ENCODE results near the gene TSPAN4. TPM values are rescaled to one million over a fixed set of nuclear protein-coding genes. Genes with fewer than 3 reads are reported as not detected.

Gene TSPAN4
- total and polyA plus RNA-seq, 2 of the 13 experiments (the other 11 are each of a cell fraction or from before 2014, with no cell fraction given), result 31.7 to 68.3 TPM

DNA sequence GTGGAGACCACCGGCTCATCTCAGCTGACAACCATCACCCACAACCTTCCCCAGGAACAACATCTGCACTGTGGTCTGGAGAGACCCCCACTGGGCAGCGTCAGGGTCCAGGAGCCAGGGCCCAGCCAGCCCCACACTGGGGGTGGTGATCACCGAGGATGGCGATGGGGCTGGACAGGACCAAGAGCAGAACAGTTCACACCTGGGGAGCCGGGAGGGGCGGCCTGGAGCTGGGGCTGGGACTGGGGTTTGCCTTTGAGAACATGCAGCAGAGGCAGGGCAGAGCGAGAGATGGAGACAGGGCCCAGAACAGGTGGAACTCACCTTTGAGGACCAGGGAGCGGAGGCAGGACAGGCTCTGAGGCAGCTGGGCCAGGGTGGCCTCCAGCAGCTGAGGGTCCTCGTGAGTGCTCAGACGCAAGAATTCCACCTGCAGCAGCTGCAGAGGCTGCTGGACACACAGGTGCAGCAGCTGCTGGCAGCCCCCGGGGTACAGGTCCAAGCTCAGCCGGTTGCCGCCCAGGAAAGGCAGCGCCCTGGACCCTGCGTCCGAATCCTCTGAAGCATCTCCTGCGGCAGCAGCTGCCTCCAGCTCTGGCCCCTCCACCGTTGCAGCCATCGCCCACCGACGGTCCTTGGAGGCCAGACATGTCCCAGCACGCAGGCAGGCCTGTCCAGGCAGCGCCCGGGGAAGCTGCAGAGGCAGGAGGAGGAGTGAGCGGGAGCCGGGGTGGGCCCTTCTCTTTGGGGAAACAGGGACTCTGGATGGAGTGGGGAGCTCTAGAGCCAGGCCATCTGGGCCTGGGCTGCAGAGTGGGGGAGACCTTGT, 38.7 kb upstream of the TSPAN4 start:
- Histone ChIP-seq H3K27me3 (ENCODE audit: control insufficient read depth in 1 of 2, insufficient read depth in 2 of 2, low read length in 2 of 2) (no peaks in the 10 kb centered on the region; a peak in 1 of 5 replicates), H3K4me2 (ENCODE audit: low read depth, low read length) (peak overlapping the region; percentile 94), H3K4me1 (ENCODE audit: insufficient read depth, low read length) (peaks cover 36% of the 10 kb centered on the region), H3K9me3 (ENCODE audit: low read length) (no peaks in the 10 kb centered on the region), H3K9ac (ENCODE audit: insufficient read depth, low read depth, low read length) (peak overlapping the region; percentile 79), H3K79me2 (ENCODE audit: insufficient read depth, low read length) (peaks cover 25% of the 10 kb centered on the region), H3K27ac (ENCODE audit: extremely low read length, insufficient read depth, low read length) (peak overlapping the region; percentile 19), H3K36me3 (replicated peaks in 1 of 2; ENCODE audit: control insufficient read depth in 1 of 2, insufficient read depth in 2 of 2, low read length in 2 of 2) (peaks cover 7 to 8% of the 10 kb centered on the region in 2 experiments; a peak in 3 of 5 replicates), H4K20me1 (ENCODE audit: insufficient read depth, low read length) (no peaks in the 10 kb centered on the region), H3K4me3 (replicated peaks in 1 of 3; ENCODE audit: insufficient read depth in 1 of 3, low read depth in 2 of 3, low read length in 3 of 3) (peak overlapping the region; percentile 60 to 82 (median 80)), H2AFZ (ENCODE audit: low read length) (no peak overlapping the region)
- peak; percentile 10 for ATAC-seq
- POLR2A ChIA-PET, result interaction anchor here (1.5 to 4.6 kb wide), 4 partner anchors 8 to 35 kb away, joined by 6 to 56 read pairs (median 14); partner anchors contain the start of gene PNPLA2
- no peak for FAIRE-seq
- CTCF ChIA-PET (ENCODE audit: low intra/inter-chr PET ratio, low total read pairs), result no interaction called here
- in situ Hi-C loops (cut with HindIII; ENCODE audit: extremely low pct_ligation_motif_present, low pct_unique_long_range_greater_than_20kb), result no loop called here
- no peak for DNase-seq (ENCODE audit: low spot score)
- 29% methylated on average over 23 of the region's 26 CpGs for WGBS (ENCODE audit: low lambda C conversion rate)
- no TSS peak for BruUV-seq (replicated peaks)
- intact Hi-C loops (cut with micrococcal nuclease; ENCODE audit: unreplicated experiment), result no loop called here
- 0 out of 2 replicates have a peak, but pooled peaks have one; percentile 18 for TF ChIP-seq DPF2 (CRISPR knock-in tag; IDR thresholded peaks at IDR 0.05; ENCODE audit: borderline replicate concordance, low read depth)
- TF ChIP-seq, protein P1, sequence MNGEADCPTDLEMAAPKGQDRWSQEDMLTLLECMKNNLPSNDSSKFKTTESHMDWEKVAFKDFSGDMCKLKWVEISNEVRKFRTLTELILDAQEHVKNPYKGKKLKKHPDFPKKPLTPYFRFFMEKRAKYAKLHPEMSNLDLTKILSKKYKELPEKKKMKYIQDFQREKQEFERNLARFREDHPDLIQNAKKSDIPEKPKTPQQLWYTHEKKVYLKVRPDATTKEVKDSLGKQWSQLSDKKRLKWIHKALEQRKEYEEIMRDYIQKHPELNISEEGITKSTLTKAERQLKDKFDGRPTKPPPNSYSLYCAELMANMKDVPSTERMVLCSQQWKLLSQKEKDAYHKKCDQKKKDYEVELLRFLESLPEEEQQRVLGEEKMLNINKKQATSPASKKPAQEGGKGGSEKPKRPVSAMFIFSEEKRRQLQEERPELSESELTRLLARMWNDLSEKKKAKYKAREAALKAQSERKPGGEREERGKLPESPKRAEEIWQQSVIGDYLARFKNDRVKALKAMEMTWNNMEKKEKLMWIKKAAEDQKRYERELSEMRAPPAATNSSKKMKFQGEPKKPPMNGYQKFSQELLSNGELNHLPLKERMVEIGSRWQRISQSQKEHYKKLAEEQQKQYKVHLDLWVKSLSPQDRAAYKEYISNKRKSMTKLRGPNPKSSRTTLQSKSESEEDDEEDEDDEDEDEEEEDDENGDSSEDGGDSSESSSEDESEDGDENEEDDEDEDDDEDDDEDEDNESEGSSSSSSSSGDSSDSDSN (CRISPR knock-in tag; IDR thresholded peaks at IDR 0.05), result peak; percentile 44; the same call in 1 of the 2 replicates
- TF ChIP-seq, protein P2, sequence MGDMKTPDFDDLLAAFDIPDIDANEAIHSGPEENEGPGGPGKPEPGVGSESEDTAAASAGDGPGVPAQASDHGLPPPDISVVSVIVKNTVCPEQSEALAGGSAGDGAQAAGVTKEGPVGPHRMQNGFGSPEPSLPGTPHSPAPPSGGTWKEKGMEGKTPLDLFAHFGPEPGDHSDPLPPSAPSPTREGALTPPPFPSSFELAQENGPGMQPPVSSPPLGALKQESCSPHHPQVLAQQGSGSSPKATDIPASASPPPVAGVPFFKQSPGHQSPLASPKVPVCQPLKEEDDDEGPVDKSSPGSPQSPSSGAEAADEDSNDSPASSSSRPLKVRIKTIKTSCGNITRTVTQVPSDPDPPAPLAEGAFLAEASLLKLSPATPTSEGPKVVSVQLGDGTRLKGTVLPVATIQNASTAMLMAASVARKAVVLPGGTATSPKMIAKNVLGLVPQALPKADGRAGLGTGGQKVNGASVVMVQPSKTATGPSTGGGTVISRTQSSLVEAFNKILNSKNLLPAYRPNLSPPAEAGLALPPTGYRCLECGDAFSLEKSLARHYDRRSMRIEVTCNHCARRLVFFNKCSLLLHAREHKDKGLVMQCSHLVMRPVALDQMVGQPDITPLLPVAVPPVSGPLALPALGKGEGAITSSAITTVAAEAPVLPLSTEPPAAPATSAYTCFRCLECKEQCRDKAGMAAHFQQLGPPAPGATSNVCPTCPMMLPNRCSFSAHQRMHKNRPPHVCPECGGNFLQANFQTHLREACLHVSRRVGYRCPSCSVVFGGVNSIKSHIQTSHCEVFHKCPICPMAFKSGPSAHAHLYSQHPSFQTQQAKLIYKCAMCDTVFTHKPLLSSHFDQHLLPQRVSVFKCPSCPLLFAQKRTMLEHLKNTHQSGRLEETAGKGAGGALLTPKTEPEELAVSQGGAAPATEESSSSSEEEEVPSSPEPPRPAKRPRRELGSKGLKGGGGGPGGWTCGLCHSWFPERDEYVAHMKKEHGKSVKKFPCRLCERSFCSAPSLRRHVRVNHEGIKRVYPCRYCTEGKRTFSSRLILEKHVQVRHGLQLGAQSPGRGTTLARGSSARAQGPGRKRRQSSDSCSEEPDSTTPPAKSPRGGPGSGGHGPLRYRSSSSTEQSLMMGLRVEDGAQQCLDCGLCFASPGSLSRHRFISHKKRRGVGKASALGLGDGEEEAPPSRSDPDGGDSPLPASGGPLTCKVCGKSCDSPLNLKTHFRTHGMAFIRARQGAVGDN (CRISPR knock-in tag; IDR thresholded peaks at IDR 0.05), result peak; percentile 55
- no peak for TF ChIP-seq HNRNPUL1 (IDR thresholded peaks at IDR 0.05; ENCODE audit: low read depth, low read length)
- TF ChIP-seq TSC22D2 (CRISPR knock-in tag; IDR thresholded peaks at IDR 0.05; ENCODE audit: borderline replicate concordance), result no peak
- 0 out of 2 replicates have a peak, but pooled peaks have one; percentile 29 for TF ChIP-seq ZNF224 (CRISPR knock-in tag; IDR thresholded peaks at IDR 0.05)
- peak; percentile 74 for TF ChIP-seq AGO1 (IDR thresholded peaks at IDR 0.05; ENCODE audit: low read depth, low read length, poor library complexity, severe bottlenecking)
- TF ChIP-seq, protein P3, sequence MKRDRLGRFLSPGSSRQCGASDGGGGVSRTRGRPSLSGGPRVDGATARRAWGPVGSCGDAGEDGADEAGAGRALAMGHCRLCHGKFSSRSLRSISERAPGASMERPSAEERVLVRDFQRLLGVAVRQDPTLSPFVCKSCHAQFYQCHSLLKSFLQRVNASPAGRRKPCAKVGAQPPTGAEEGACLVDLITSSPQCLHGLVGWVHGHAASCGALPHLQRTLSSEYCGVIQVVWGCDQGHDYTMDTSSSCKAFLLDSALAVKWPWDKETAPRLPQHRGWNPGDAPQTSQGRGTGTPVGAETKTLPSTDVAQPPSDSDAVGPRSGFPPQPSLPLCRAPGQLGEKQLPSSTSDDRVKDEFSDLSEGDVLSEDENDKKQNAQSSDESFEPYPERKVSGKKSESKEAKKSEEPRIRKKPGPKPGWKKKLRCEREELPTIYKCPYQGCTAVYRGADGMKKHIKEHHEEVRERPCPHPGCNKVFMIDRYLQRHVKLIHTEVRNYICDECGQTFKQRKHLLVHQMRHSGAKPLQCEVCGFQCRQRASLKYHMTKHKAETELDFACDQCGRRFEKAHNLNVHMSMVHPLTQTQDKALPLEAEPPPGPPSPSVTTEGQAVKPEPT (CRISPR knock-in tag; IDR thresholded peaks at IDR 0.05; ENCODE audit: low read depth), result no peak
- TF ChIP-seq KDM3A (CRISPR knock-in tag; IDR thresholded peaks at IDR 0.05; ENCODE audit: low read depth), result 0 out of 2 replicates have a peak, but pooled peaks have one; percentile 11
- no peak for TF ChIP-seq ZFAT (CRISPR knock-in tag; conservative IDR thresholded peaks at IDR 0.05)
- TF ChIP-seq ARHGAP35 (CRISPR knock-in tag; IDR thresholded peaks at IDR 0.05; ENCODE audit: borderline replicate concordance), result no peak; the same call in 1 of the 2 replicates
- 0 out of 2 replicates have a peak, but pooled peaks have one; percentile 15 for TF ChIP-seq ZFY (CRISPR knock-in tag; IDR thresholded peaks at IDR 0.05)
- TF ChIP-seq ZNF510 (CRISPR knock-in tag; IDR thresholded peaks at IDR 0.05; ENCODE audit: low read depth), result 0 out of 2 replicates have a peak, but pooled peaks have one; percentile 30
- no peak for TF ChIP-seq DNMT3B (CRISPR knock-in tag; conservative IDR thresholded peaks at IDR 0.05)
